Measurements from ENCODE around the gene PAK6.
A peak's percentile ranks its signal among the peaks of the same experiment; 100 is the strongest.

PAK6 gene

GRCh38 chr15:40293905-40294895, 55.3 kb downstream of the PAK6 start:
- no peak for DNase-seq

- DNase-seq = no peak
Observed at GRCh38 chr15:40295297-40295696, 56.4 kb downstream of the PAK6 start.

- DNase-seq = no peak
Observed at GRCh38 chr15:40295877-40296560, 57.2 kb downstream of the PAK6 start.

GRCh38 chr15:40296561-40297230, 57.8 kb downstream of the PAK6 start:
- no peak for DNase-seq

- no peak for DNase-seq
Observed at GRCh38 chr15:40297356-40297755, 58.5 kb downstream of the PAK6 start.

- DNase-seq = no peak
Observed at GRCh38 chr15:40298216-40298935, 59.5 kb downstream of the PAK6 start.

GRCh38 chr15:40300367-40300766, 61.5 kb downstream of the PAK6 start:
- DNase-seq = no peak

- no peak for DNase-seq
Observed at GRCh38 chr15:40300771-40301170, 61.9 kb downstream of the PAK6 start.

GRCh38 chr15:40301467-40302179, 62.8 kb downstream of the PAK6 start:
- no peak for DNase-seq

GRCh38 chr15:40302288-40302886, 63.5 kb downstream of the PAK6 start:
- DNase-seq = no peak

GRCh38 chr15:40302981-40303380, 64.1 kb downstream of the PAK6 start:
- DNase-seq = no peak

- no peak for DNase-seq
Observed at GRCh38 chr15:40303576-40303975, 64.7 kb downstream of the PAK6 start.

- DNase-seq = no peak
Observed at GRCh38 chr15:40305281-40305680, 66.4 kb downstream of the PAK6 start.

- DNase-seq = no peak
Observed at GRCh38 chr15:40306371-40306770, 67.5 kb downstream of the PAK6 start.

GRCh38 chr15:40306908-40307307, 68.0 kb downstream of the PAK6 start:
- no peak for DNase-seq

GRCh38 chr15:40307421-40308211, 68.8 kb downstream of the PAK6 start, which contains the start of gene PLCB2:
PLCB2 (minus strand) TSS chr15:40307935; CDS start chr15:40307672, 263 bp downstream.
- peak; percentile 72 for DNase-seq

GRCh38 chr15:40309344-40309862, 70.5 kb downstream of the PAK6 start:
- no peak for DNase-seq

GRCh38 chr15:40310001-40310959, 71.4 kb downstream of the PAK6 start:
- peak; percentile 69 for DNase-seq

- DNase-seq = no peak
Observed at GRCh38 chr15:40310993-40311392, 72.1 kb downstream of the PAK6 start.
